Measurements from ENCODE around the gene ANO9.

ANO9 gene

DNA sequence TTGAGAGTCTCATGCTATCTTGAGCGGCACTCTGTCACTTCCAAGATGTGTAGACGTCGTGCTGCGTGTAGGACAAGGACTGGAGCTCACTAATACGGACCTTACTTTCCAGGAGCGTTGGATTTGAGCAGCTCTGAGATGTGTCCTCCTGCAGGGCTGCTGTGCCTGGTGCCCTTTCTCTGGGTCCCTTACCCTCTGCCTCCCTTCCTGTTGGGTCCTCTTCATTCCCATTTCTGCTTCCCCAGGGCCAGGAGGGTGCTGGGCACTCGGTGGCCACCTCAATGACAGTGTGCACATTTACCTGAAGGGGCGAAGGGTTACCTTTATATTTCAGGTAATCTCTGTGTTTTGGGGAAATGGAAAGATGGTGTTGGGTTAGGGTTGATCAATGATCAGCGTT lies 12.2 kb upstream of the ANO9 start:
- no peaks in the 10 kb centered on the region for H3K79me2 ChIP-seq (ENCODE audit: insufficient read depth, low read length)
- H3K4me1 ChIP-seq (ENCODE audit: insufficient read depth, low read length, severe bottlenecking): peaks cover 28% of the 10 kb centered on the region
- TF ChIP-seq CTCF (IDR thresholded peaks at IDR 0.05; ENCODE audit: low read length) (no peak), EZH2 (IDR thresholded peaks at IDR 0.05; ENCODE audit: borderline replicate concordance, low read length) (no peak)
- H3K27ac ChIP-seq (ENCODE audit: low read depth, low read length, poor library complexity, severe bottlenecking): no peak overlapping the region
- no peaks in the 10 kb centered on the region for H3K27me3 ChIP-seq (ENCODE audit: insufficient read depth, low read length)
- H3K9me3 ChIP-seq (ENCODE audit: low read length): no peaks in the 10 kb centered on the region
- no peak overlapping the region for H3K4me2 ChIP-seq (ENCODE audit: low read length)
- no peaks in the 10 kb centered on the region for H3F3A ChIP-seq (ENCODE audit: insufficient read depth, low read length)
- no peak overlapping the region for H3K4me3 ChIP-seq (ENCODE audit: low read depth, low read length, poor library complexity, severe bottlenecking)
- no peak overlapping the region for H2AFZ ChIP-seq (ENCODE audit: low read length)
- H3K36me3 ChIP-seq (ENCODE audit: insufficient read depth, low read length): peaks cover 8% of the 10 kb centered on the region
- H3K9ac ChIP-seq (ENCODE audit: low read length): no peak overlapping the region
- H4K20me1 ChIP-seq (ENCODE audit: insufficient read depth, low read length): no peaks in the 10 kb centered on the region
- no peaks in the 10 kb centered on the region for H3K9me2 ChIP-seq (ENCODE audit: low read depth, low read length)

- Histone ChIP-seq H3K9me2 (ENCODE audit: low read depth, low read length) (no peaks in the 10 kb centered on the region), H3K4me3 (ENCODE audit: low read depth, low read length, poor library complexity, severe bottlenecking) (no peak overlapping the region), H3F3A (ENCODE audit: insufficient read depth, low read length) (no peaks in the 10 kb centered on the region), H3K4me1 (ENCODE audit: insufficient read depth, low read length, severe bottlenecking) (peaks cover 33% of the 10 kb centered on the region), H3K27me3 (ENCODE audit: insufficient read depth, low read length) (no peaks in the 10 kb centered on the region), H3K9ac (ENCODE audit: low read length) (no peak overlapping the region), H3K79me2 (ENCODE audit: insufficient read depth, low read length) (no peaks in the 10 kb centered on the region), H3K9me3 (ENCODE audit: low read length) (no peaks in the 10 kb centered on the region), H3K27ac (ENCODE audit: low read depth, low read length, poor library complexity, severe bottlenecking) (no peak overlapping the region), H2AFZ (ENCODE audit: low read length) (no peak overlapping the region), H3K4me2 (ENCODE audit: low read length) (no peak overlapping the region), H3K36me3 (ENCODE audit: insufficient read depth, low read length) (peaks cover 8% of the 10 kb centered on the region), H4K20me1 (ENCODE audit: insufficient read depth, low read length) (no peaks in the 10 kb centered on the region)
- TF ChIP-seq CTCF (IDR thresholded peaks at IDR 0.05; ENCODE audit: low read length) (no peak), EZH2 (IDR thresholded peaks at IDR 0.05; ENCODE audit: borderline replicate concordance, low read length) (no peak)
Observed at GRCh38 chr11:453564-453963, 11.8 kb upstream of the ANO9 start.

- Histone ChIP-seq H3K27ac (ENCODE audit: low read depth, low read length, poor library complexity, severe bottlenecking) (no peak overlapping the region), H3K4me2 (ENCODE audit: low read length) (no peak overlapping the region), H3F3A (ENCODE audit: insufficient read depth, low read length) (no peaks in the 10 kb centered on the region), H3K79me2 (ENCODE audit: insufficient read depth, low read length) (no peaks in the 10 kb centered on the region), H3K4me3 (ENCODE audit: low read depth, low read length, poor library complexity, severe bottlenecking) (no peak overlapping the region), H3K36me3 (ENCODE audit: insufficient read depth, low read length) (peaks cover 8% of the 10 kb centered on the region), H4K20me1 (ENCODE audit: insufficient read depth, low read length) (no peaks in the 10 kb centered on the region), H3K27me3 (ENCODE audit: insufficient read depth, low read length) (no peaks in the 10 kb centered on the region), H3K9ac (ENCODE audit: low read length) (no peak overlapping the region), H3K9me2 (ENCODE audit: low read depth, low read length) (no peaks in the 10 kb centered on the region), H3K9me3 (ENCODE audit: low read length) (no peaks in the 10 kb centered on the region), H2AFZ (ENCODE audit: low read length) (no peak overlapping the region), H3K4me1 (ENCODE audit: insufficient read depth, low read length, severe bottlenecking) (peaks cover 36% of the 10 kb centered on the region)
- TF ChIP-seq CTCF (IDR thresholded peaks at IDR 0.05; ENCODE audit: low read length) (no peak), EZH2 (IDR thresholded peaks at IDR 0.05; ENCODE audit: borderline replicate concordance, low read length) (no peak)
Observed at GRCh38 chr11:452916-453527, 11.2 kb upstream of the ANO9 start.

Data from OCI-LY1 (cell line).